ENCODE measurements around the gene ST6GAL1.

- TF ChIP-seq CTCF (IDR thresholded peaks at IDR 0.05) (no peak), POLR2A (IDR thresholded peaks at IDR 0.05) (no peak)
Measured at GRCh38 chr3:187086831-187087230, 156.5 kb downstream of the ST6GAL1 start.

Measured in heart left ventricle (tissue), 13 donors.